Panc1 (cell line): ENCODE measurements around the gene IGF2R.

Experiments
- CTCF ChIP-seq: fragments of 450-650 bp; IDR thresholded peaks from 2 replicates; pipeline ENCODE4 v1.5.1; 2017; ENCODE audit warnings: mild to moderate bottlenecking
- POLR2AphosphoS5 ChIP-seq: IDR thresholded peaks from 2 replicates; pipeline ENCODE4 v1.6.1; 2012; ENCODE audit warnings: mild to moderate bottlenecking, low read depth, low read length, moderate library complexity
- SIN3A ChIP-seq: IDR thresholded peaks from 2 replicates; pipeline ENCODE4 v1.6.1; 2012; ENCODE audit warnings: low read depth, mild to moderate bottlenecking, low read length, moderate library complexity, borderline replicate concordance; ENCODE audit not compliant: insufficient read depth

DNA sequence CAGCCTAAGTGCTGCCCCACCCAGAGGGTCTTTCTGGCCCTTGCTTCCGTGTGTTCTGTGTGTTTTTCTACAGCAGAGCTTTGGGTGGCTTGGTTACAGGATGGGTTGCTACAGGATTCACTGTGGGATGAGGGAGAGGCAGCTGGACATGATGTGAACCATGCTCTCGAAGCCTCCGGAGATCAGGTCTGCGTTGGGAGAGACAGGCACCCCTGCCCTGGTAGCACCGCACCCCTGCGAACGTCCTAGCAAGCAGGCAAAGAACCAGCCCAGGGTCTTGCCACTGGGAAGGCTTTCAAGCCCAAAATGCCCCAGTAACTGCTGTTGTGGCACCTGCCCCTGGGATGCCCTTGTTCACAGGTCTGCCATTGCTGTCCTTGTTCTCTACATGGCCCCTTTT lies 66.4 kb downstream of the IGF2R start:
- TF ChIP-seq CTCF = no peak
- no peak for TF ChIP-seq POLR2AphosphoS5
- TF ChIP-seq SIN3A = no peak
